ENCODE data around the gene CETN3. TPM values are rescaled to one million over a fixed set of nuclear protein-coding genes. Genes with fewer than 3 reads are reported as not detected.
"Not testable (repeated sequence)": the region's sequence is repeated elsewhere in the genome, so short reads cannot be mapped to it uniquely, and the experiment has no call there.

The CETN3 gene
- total and polyA plus RNA-seq, 9 donors = 26.3 to 37.6 (median 32.0) TPM

- peak; percentile 20 for DNase-seq
- Histone ChIP-seq H3K9me3 (replicated peaks; ENCODE audit: control insufficient read depth, low read depth, low read length) (no peaks in the 10 kb centered on the region), H3K27ac (ENCODE audit: low read length) (no peak overlapping the region), H3K36me3 (ENCODE audit: control insufficient read depth, insufficient read depth, low read length) (no peaks in the 10 kb centered on the region), H3K27me3 (ENCODE audit: control insufficient read depth, insufficient read depth, low read length) (no peaks in the 10 kb centered on the region), H3K4me3 (ENCODE audit: low read length) (no peak overlapping the region), H3K4me1 (ENCODE audit: control insufficient read depth, insufficient read depth, low read length) (peaks cover 2% of the 10 kb centered on the region)
- no CpG with 5 or more reads among the region's 1 CpG for WGBS (ENCODE audit: insufficient coverage)
Observed at GRCh38 chr5:90386099-90386710, 23.4 kb downstream of the CETN3 start.

GRCh38 chr5:90384389-90384788 is 25.2 kb downstream of the CETN3 start:
- Histone ChIP-seq H3K4me3 (ENCODE audit: low read length) (no peak overlapping the region), H3K4me1 (ENCODE audit: control insufficient read depth, insufficient read depth, low read length) (no peaks in the 10 kb centered on the region), H3K27me3 (ENCODE audit: control insufficient read depth, insufficient read depth, low read length) (no peaks in the 10 kb centered on the region), H3K9me3 (replicated peaks; ENCODE audit: control insufficient read depth, low read depth, low read length) (no peaks in the 10 kb centered on the region), H3K27ac (ENCODE audit: low read length) (no peak overlapping the region), H3K36me3 (ENCODE audit: control insufficient read depth, insufficient read depth, low read length) (no peaks in the 10 kb centered on the region)
- WGBS (ENCODE audit: insufficient coverage) = no CpG with 5 or more reads among the region's 1 CpG
- no peak for DNase-seq

DNA sequence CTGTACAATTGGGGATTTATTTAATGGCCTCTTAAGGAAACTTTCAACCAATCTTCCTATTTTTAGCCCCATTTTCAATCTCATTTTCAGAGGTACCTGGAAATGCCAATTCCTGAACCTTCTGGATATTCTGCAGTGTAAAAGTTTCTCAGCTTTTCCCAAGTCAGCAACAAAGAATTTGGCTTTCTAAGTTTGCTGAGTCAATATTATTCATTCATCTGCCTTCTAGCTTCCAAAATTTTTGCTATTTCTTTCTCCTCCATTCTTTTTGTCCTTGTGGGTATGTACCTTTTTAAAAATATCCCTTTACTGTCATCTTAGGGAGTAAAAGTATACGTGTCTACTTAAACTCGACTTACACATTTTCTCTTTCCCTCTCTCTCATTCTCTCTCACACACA is 25.7 kb downstream of the CETN3 start:
- Histone ChIP-seq H3K9me3 (replicated peaks; ENCODE audit: control insufficient read depth, low read depth, low read length) (no peaks in the 10 kb centered on the region), H3K4me1 (ENCODE audit: control insufficient read depth, insufficient read depth, low read length) (no peaks in the 10 kb centered on the region), H3K27me3 (ENCODE audit: control insufficient read depth, insufficient read depth, low read length) (no peaks in the 10 kb centered on the region), H3K27ac (ENCODE audit: low read length) (no peak overlapping the region), H3K36me3 (ENCODE audit: control insufficient read depth, insufficient read depth, low read length) (no peaks in the 10 kb centered on the region), H3K4me3 (ENCODE audit: low read length) (no peak overlapping the region)
- WGBS (ENCODE audit: insufficient coverage) = no CpG with 5 or more reads among the region's 2 CpGs
- DNase-seq = no peak

DNA sequence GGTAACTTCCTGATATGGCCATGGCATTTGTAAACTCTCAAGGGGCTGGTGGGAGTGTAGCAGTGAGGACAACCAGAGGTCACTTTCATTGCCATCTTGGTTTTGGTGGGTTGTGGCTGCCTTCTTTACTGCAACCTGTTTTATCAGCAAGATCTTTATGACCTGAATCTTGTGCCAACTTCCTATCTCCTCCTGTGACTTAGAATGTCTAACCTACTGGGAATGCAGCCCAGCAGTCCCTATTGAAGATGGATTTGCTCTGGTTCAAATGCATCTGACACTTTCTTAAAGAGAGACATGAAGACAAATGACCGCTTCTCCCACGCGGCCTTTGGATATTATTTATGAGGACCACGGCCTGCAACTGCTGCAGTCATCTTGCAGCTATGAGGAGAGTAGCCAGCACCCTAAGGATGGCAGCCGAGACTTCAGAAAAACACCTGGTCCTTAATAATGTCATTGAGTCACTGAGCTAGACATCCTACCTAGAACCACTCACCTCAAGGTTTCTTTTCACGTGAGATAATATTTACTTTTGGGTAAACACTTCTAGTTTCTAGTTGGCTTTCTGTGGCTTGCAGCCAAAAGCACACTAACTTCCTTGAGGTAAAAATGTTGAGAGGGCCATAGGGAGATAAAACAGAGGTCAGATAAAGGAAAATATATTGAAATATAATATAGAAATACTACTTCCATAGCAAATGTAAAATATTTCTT is 28.2 kb downstream of the CETN3 start:
- no peaks in the 10 kb centered on the region for H3K9me3 ChIP-seq (replicated peaks; ENCODE audit: control insufficient read depth, low read depth, low read length)
- no peak for DNase-seq
- H3K4me3 ChIP-seq (ENCODE audit: low read length) = no peak overlapping the region
- H3K27me3 ChIP-seq (ENCODE audit: control insufficient read depth, insufficient read depth, low read length) = no peaks in the 10 kb centered on the region
- 81% methylated on average over 5 of the region's 6 CpGs for WGBS (ENCODE audit: insufficient coverage)
- H3K27ac ChIP-seq (ENCODE audit: low read length) = no peak overlapping the region
- no peaks in the 10 kb centered on the region for H3K4me1 ChIP-seq (ENCODE audit: control insufficient read depth, insufficient read depth, low read length)
- no peaks in the 10 kb centered on the region for H3K36me3 ChIP-seq (ENCODE audit: control insufficient read depth, insufficient read depth, low read length)

GRCh38 chr5:90379652-90380051 is 29.9 kb downstream of the CETN3 start:
- no peak overlapping the region for H3K27ac ChIP-seq (ENCODE audit: low read length)
- WGBS (ENCODE audit: insufficient coverage) = 71% methylated on average over 1 of the region's 2 CpGs
- H3K4me3 ChIP-seq (ENCODE audit: low read length) = no peak overlapping the region
- DNase-seq = no peak
- no peaks in the 10 kb centered on the region for H3K9me3 ChIP-seq (replicated peaks; ENCODE audit: control insufficient read depth, low read depth, low read length)
- no peaks in the 10 kb centered on the region for H3K27me3 ChIP-seq (ENCODE audit: control insufficient read depth, insufficient read depth, low read length)
- no peaks in the 10 kb centered on the region for H3K4me1 ChIP-seq (ENCODE audit: control insufficient read depth, insufficient read depth, low read length)
- H3K36me3 ChIP-seq (ENCODE audit: control insufficient read depth, insufficient read depth, low read length) = no peaks in the 10 kb centered on the region

- H3K9me3 ChIP-seq (replicated peaks; ENCODE audit: control insufficient read depth, low read depth, low read length) = no peaks in the 10 kb centered on the region
- no peak for DNase-seq
- no CpG with 5 or more reads among the region's 2 CpGs for WGBS (ENCODE audit: insufficient coverage)
- no peak overlapping the region for H3K4me3 ChIP-seq (ENCODE audit: low read length)
- no peak overlapping the region for H3K27ac ChIP-seq (ENCODE audit: low read length)
- no peaks in the 10 kb centered on the region for H3K36me3 ChIP-seq (ENCODE audit: control insufficient read depth, insufficient read depth, low read length)
- no peaks in the 10 kb centered on the region for H3K27me3 ChIP-seq (ENCODE audit: control insufficient read depth, insufficient read depth, low read length)
- no peaks in the 10 kb centered on the region for H3K4me1 ChIP-seq (ENCODE audit: control insufficient read depth, insufficient read depth, low read length)
Observed at GRCh38 chr5:90378752-90379151, 30.8 kb downstream of the CETN3 start.

DNA sequence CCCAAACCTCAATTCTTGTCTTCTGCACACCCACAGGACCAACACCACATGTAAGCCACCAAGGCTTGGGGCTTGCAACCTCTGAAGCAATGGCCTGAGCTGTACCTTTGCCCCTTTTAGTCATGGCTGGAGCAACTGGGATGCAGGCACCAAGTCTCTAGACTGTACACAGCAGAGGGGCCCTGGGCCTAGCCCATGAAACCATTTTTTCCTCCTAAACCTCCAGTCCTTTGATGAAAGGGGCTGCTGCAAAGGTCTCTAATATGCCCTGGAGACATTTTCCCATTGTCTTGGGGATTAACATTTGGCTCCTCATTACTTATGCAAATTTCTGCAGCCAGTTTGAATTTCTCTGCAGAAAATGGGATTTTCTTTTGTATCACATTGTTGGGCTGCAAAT is 38.3 kb downstream of the CETN3 start:
- not testable (repeated sequence) for H3K36me3 ChIP-seq (ENCODE audit: control insufficient read depth, insufficient read depth, low read length); H3K4me1 ChIP-seq (ENCODE audit: control insufficient read depth, insufficient read depth, low read length); H3K4me3 ChIP-seq (ENCODE audit: low read length); H3K27me3 ChIP-seq (ENCODE audit: control insufficient read depth, insufficient read depth, low read length); H3K27ac ChIP-seq (ENCODE audit: low read length); DNase-seq; H3K9me3 ChIP-seq (replicated peaks; ENCODE audit: control insufficient read depth, low read depth, low read length)

GRCh38 chr5:90368454-90369246 is 40.9 kb downstream of the CETN3 start:
- WGBS (ENCODE audit: insufficient coverage) = 100% methylated on average over 1 of the region's 3 CpGs
- H3K4me1 ChIP-seq (ENCODE audit: control insufficient read depth, insufficient read depth, low read length) = no peaks in the 10 kb centered on the region
- H3K4me3 ChIP-seq (ENCODE audit: low read length) = no peak overlapping the region
- H3K27me3 ChIP-seq (ENCODE audit: control insufficient read depth, insufficient read depth, low read length) = no peaks in the 10 kb centered on the region
- no peaks in the 10 kb centered on the region for H3K9me3 ChIP-seq (replicated peaks; ENCODE audit: control insufficient read depth, low read depth, low read length)
- H3K27ac ChIP-seq (ENCODE audit: low read length) = no peak overlapping the region
- no peak for DNase-seq
- H3K36me3 ChIP-seq (ENCODE audit: control insufficient read depth, insufficient read depth, low read length) = no peaks in the 10 kb centered on the region

GRCh38 chr5:90367879-90368278 is 41.7 kb downstream of the CETN3 start:
- Histone ChIP-seq H3K27ac (ENCODE audit: low read length) (no peak overlapping the region), H3K4me3 (ENCODE audit: low read length) (no peak overlapping the region), H3K36me3 (ENCODE audit: control insufficient read depth, insufficient read depth, low read length) (no peaks in the 10 kb centered on the region), H3K9me3 (replicated peaks; ENCODE audit: control insufficient read depth, low read depth, low read length) (no peaks in the 10 kb centered on the region), H3K27me3 (ENCODE audit: control insufficient read depth, insufficient read depth, low read length) (no peaks in the 10 kb centered on the region), H3K4me1 (ENCODE audit: control insufficient read depth, insufficient read depth, low read length) (no peaks in the 10 kb centered on the region)
- DNase-seq = no peak
- no CpG with 5 or more reads among the region's 1 CpG for WGBS (ENCODE audit: insufficient coverage)

DNA sequence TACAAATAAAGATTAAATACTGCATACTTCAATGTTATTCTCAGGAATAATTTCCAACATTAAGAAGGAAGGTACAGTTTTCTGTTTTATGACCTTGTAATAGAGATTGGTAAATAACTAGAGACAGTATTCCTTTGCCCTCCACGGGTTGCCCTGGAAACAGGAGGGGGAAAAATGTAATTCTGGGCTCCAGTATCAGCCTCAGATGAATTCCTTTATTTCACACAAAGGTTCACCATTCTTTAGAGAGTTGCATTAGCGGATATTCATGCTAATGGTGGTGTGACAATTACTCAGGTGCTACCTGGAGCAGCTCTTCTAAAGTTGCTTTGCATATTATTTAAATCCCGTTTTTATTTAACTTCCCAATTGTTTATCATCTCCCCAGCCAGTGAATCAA is 42.6 kb downstream of the CETN3 start:
- DNase-seq = no peak
- WGBS (ENCODE audit: insufficient coverage) = 20% methylated on average over 1 of the region's 3 CpGs

More for the DNA sequence above, 42.6 kb downstream of the CETN3 start:
- Histone ChIP-seq H3K27me3 (ENCODE audit: control insufficient read depth, insufficient read depth, low read length) (no peaks in the 10 kb centered on the region), H3K4me1 (ENCODE audit: control insufficient read depth, insufficient read depth, low read length) (no peaks in the 10 kb centered on the region), H3K36me3 (ENCODE audit: control insufficient read depth, insufficient read depth, low read length) (no peaks in the 10 kb centered on the region), H3K9me3 (replicated peaks; ENCODE audit: control insufficient read depth, low read depth, low read length) (no peaks in the 10 kb centered on the region), H3K4me3 (ENCODE audit: low read length) (no peak overlapping the region), H3K27ac (ENCODE audit: low read length) (no peak overlapping the region)
